GM19467 (cell line): ENCODE results near the gene SH3RF3.

Experiments
- ATAC-seq: cut with Tn5 transposase; IDR thresholded peaks from one replicate; pipeline ENCODE4 v1.9.1; 2021; ENCODE audit warnings: mild to moderate bottlenecking, moderate library complexity; ENCODE audit not compliant: unreplicated experiment

SH3RF3 gene

DNA sequence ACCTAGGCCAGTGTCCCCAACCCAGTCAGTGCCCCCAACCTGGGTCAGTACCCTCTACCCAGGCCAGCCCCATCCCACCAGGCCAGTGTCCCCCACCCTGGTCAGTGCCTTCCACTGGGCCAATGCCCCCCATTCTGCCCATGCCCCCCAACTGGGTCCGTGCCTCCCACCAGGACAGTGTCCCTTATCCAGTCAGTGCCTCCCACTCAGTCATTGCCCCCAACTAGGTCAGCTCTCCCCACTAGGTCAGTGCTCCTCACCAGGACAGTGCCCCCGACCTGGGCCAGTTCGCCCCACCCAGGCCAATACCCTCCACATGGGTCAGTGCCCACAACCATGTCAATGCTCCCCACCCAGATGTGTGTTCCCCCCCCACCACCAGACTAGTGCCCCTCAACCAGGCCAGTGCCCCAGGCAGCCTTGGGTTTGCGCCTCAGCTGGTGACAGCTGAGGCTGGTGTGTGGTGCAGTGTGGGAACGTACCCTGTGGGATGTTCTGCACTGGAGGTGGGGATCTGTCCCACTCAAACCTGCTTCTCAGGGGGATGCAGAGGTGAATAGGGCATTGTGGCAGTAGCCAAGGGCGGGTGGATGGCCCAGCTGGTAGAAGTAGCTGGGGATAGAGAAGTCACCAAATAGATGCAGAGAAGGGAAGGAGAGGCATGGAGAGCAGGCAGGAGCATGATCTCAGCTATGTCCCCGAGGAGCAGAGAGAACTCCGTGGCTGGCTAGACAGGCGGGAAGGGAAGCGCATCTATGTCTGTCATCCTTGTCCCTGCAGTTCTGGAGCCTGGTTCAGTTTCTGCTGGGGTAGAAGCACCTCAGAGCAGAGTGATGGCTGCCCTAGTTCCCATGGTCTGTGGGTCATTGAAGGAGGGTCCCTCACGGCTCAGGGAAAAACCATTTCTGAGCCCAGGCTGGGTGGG, 168.8 kb downstream of the SH3RF3 start:
- no peak for ATAC-seq

DNA sequence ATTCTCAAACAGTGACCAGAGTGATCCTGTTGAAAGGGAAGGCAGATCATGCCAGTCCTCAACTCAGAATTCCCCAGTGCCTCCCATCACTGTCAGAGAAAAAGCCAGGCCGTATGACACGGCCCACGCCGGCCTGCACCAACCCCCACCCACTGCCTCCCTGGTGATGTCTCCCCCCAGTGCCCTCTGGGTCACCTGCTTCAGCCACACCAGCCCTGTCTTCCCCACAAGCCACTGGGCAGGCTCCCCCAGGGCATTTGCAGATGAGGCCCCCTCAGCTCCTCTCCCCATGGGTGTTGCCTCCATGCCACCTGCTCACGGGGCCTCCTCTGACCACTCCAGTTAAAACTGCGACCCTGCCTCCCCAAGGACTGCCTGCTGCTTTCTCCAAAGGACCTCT, 169.8 kb downstream of the SH3RF3 start:
- no peak for ATAC-seq

DNA sequence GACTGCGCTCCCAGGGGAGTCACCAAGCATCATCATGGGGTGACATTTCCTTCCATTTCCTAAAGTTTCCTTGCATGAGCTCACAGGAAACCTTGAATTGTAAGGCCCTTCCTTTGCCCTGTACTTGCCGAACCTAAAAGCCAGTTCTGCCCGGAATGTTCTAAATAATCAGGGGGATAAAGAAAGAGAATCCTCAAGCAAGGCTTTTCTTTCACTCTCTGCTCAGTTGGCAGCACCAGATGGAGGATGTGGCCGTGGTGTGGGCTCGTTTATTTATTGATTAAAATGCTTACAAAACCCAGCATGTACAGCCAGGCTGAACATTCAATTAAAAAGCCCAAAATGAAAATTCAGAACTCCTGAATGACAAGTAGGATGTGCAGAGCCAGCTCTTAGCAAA, 170.5 kb downstream of the SH3RF3 start:
- no peak for ATAC-seq

DNA sequence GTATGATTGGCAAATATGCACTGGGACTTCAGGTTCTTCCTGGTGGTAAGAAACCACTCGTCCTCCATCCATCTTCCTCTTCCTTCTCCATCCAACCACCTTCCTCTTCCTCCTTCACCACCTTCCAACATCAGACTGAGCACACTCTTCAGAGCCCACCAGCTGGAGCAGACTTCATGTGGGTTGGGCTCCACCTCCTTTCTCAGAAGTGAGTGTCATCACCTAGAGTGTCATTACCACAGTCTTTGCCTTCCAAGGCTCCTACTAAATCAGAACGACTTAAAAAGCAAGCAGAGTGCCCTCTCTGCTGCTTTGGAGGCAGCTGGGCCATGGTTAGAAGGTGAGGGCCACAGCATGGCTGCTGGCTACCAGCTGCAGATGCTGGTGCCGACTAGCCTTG, 171.6 kb downstream of the SH3RF3 start:
- ATAC-seq: no peak

DNA sequence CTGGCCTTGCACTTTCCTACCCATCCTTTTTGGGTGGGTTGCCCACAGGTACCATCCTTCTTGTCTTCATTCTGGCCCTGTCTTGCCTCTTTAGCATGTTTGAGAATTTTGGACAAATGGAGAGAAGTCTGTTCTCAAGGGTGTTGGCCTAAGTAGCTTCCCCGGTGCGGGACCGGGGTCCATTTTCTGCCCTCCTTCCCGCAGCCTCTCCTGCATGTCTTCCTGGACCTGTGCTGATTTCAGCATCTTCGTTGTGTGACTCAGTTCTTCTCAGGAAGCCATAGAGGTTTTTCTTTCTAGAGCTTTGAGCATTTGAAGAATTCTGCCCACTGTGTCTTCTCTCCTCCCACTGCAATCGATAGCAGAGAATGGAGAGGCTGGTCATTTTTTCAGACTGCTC, 172.7 kb downstream of the SH3RF3 start:
- no peak for ATAC-seq

DNA sequence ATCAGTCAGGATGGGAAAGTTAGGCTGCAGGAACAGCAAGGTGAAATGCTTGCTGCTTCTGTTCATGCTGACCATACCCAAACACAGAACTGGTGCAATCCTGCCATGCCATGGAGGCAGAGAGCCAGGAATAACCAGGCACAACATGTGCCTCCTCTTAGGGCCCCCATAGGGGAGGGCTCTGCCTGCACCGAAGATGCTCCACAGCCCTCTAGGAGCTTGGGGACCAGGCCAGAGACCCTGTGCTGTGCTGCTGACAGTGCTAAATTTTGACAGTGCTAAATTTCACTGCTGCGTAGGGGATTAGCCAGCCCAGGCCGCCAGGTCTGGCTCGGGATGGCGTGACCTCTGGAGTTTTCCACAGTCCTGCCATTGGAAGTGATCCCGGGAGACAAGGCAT, 173.3 kb downstream of the SH3RF3 start:
- ATAC-seq: no peak

DNA sequence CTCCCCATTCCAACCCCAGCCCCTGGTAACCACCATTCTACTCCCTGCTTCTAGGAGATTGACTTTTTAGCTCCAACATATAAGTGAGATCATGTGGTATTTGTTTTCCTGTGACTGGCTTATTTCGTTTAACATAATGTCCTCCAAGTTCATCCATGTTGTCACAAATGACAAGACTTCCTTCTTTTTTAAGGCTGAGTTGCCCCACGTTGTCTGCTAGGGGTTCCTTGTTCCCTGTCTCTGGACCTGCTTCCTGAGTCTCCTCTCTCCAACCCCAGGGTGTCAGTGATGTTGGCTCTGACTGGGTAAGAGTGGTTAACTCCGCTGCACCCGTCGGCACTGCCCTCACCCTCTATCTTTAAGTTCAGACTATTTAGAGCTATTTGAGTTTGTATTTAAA, 175.2 kb downstream of the SH3RF3 start:
- no peak for ATAC-seq

DNA sequence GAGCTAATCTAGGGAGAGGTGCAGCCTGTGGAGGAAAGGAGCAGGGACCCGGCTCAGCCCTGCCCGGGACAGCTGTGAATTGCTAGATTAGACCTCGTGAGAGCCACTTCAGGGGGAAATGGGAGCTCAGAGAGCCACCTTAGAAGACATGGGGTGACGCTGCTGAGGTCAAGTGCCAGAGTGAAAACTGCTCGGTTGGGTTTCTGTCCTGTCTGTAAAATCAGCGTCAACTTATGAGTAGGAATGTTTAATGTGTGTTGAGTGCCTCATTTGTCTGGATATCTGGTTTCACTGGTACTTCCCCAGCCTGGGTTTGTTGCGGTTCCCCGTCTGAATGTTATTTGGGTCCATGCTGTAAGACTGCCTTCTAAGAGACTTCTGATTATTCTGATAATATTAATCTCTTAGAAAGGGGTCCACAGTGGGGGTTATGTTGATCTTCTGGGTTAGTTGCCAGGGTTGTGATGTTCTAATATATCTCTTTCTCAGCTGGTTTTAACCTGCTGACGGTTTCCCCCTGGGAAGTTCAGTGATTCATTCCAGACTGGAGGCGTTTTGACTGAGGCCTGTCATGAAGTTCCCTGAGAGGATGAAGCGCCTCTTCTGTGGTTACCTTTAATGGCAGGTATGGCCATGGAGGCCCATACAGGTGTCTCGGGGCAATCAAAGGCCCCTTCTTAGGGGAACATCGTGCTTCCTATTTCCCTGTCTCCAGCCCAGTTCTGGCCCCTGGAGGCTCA, 175.9 kb downstream of the SH3RF3 start:
- no peak for ATAC-seq

DNA sequence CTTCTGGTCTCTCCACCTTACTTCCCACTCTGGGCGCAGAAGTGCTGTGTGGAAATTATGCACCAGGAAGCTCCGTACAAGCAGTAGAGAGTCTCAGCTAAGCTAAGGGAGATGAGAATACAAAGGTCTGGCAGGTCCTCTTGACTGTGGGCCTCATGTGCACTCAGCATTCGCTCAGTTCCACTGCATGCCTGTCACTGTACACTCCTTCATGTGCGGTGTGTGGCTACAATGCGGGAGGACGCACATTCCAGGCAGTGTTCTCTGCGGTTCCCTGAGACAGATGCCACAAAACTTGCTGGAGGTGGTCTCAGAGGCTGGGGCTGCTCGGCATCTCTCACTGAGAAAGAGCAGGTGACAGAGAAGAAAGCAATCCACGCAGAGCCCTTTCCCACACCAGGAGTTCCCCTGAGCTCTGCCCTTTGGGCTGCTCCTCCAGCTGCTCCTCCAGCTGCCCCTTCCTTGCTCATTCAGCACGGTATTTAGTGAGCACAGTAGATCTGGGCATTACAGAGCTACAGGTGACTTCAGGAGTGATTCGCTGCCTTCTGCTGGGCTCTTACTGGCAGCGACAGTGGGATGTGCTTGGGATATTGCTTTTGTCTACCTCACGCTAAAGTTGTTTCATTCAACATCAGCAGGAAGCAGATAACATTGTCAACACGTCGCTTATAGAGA, 176.6 kb downstream of the SH3RF3 start:
- ATAC-seq: no peak

DNA sequence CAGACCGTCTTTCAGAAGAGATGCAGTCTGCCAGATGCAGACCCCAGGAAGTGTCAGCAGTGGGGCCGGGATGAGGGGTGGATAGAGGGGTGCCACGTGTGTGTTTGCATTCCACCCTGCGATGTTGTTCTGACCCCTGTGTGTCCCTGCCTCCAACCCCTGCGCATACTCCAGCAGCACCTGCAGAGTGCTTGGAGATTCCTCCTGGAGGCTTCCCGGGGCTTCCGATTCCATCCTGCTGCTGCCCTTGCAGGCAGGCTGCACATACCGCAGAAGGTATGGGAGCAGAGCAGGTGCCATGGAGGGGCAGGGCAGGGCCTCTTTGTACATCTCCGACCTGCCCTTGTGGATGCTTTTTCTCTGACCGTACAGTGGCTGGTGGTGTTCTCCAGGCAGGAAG, 177.2 kb downstream of the SH3RF3 start:
- no peak for ATAC-seq

DNA sequence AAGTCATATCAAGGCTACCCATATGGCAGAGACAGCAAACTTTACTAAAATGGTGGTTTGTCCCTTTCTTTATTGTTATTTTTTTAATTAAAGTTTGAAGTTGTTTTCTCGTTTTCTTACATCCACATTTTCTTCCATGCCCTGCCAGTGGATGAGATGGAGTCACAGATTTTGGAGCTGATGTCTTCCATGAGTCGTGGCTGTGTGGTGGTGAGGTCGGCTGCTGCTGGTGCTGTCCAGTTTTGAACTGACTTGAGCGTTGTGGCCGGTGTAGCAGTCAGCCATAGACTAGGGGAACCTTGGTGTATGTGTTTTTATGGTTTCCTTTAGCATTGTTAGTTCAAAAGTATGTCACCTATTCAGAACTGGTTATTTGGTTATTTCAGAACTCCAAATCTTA, 182.8 kb downstream of the SH3RF3 start:
- no peak for ATAC-seq

DNA sequence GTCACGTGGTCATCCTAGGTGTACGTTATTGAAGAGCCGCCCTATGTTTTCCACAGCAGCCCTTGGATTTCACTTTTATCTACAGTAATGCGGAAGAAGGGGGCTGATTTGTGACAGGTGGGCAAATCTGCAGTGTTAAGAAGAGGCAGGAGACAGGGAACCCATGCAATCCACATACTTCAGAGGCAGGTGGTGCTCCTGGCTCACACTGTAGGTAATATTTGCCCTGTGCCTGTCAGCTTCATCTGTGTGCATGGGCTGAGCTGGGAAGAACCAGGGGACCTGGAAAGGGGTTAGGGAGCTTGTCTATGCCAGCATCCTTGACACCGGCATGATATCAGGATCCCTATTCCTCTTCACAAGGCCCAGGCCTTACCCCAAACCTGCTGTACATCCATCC, 183.9 kb downstream of the SH3RF3 start:
- ATAC-seq: no peak

DNA sequence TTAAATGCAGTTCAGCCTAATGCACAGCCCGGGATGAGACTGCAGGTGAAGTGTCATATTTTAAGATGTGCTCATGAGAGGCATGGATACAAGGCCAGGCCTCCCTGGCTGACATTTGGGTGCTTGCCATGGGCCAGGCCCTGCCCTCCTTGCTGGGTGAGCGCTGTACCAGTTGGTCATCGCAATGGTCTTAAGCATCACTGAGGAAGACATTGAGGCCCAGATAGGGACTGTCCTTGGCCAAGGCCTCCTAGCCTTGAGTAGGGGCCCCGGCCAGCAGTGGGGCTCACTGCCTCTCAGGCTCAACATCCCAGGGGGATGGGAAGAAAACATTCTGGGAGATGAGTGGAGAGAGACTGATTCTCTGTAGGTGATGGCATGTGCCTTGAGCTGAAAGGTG, 184.3 kb downstream of the SH3RF3 start:
- ATAC-seq: no peak

DNA sequence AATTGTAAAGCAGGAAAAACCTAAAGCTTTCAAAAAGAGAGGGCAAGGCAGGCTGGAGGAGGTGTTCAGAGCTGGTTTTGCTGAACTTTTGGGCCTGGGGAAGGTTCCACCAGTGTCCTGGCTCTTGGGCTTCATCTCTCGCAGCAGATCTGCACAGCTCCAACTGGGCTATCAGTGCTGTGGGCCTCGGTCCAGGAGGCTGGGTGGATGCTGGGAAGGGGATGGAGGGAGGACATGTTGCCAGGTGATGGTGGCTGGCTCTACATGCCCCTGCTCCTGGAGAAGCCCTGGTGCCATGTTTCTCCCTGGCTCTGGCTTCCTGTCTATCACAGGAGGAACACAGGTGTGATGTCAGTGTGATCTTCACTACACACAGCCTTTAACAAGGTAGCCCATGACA, 187.1 kb downstream of the SH3RF3 start:
- no peak for ATAC-seq

DNA sequence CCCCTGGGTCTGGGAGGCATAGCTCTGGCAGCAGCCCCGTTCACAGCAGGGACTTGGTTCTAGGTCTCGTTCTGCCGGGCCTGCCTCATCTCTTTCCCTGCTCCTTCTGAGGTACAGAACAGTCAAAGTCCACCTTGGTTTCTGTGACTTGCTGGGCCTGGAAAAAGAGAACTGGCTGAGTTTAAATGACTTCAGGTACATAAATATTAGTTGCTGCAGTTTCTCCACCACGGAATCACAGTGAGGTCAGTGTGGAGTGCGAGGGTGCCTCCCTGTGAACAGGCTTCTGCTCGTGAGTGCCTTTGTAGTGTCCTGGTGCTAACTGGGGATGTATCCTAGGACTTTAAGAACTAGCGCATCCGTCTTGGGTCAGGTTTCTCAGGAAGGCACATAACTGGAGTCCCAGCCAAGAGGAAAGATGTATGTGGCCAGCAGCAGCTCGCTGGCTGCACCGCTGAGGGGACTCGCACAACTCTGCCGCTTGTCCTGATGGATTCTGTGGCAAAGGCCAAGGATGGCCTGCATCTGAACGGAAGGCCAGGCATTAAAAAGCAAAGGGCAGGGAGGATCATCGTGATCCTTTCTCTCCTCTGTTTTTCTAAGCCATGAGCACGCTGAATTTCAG, 188.6 kb downstream of the SH3RF3 start:
- no peak for ATAC-seq

DNA sequence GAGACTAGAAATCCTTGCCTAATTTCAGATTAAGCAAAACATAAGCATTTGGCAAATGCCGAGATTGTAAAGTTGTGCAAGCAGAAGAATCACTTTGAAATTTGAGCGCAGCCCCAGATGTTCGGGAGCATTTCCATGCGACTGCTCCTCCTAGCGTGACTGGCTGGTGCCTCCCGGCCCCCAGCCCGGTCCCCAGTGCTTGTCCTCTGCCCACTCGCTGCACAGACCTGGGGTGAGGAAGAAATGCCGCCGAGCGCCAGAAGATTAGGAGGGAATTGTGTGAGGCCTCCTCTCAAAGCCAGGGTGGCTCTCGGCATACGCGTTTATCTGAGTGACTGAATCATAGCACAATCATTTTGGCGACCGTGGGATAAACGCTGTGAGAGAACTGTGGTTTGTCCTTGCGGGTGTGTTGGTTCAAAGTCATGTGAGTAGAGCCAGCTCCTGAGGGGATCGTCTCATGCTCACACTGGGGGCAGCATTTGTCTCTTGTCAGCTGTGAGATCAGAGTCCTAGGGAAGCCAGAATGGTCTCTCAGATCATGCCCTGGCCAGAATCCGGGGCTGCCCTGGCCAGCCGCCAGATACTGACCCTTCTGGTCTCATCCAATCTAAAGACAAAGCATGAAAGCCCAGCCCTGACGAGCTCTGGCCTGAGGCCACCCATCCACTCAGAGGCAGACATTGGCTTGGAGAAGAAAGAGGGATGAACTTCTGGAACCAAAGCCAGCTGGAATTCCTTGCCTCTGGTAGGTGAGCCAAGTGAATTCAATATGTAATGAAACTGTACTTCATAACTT, 189.3 kb downstream of the SH3RF3 start:
- no peak for ATAC-seq

DNA sequence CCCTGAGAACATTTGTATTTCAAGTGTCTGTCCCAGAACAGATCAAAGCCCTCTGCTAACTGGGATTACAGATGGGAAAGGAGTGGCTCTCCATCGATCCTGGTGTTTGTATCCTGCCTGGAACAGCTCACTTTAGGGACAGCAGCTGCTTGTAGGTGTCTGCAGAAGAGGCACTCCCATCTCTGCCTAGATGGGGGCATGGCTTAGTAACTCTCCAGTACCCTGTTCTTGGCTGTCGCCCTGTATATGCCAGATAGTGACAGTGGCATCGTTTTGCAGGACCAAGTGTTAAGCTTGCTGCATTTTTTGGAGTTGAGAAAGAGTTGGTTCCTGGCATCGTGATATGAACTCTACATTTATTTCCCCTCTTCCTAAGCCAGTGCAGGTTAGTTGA, 189.9 kb downstream of the SH3RF3 start:
- no peak for ATAC-seq

DNA sequence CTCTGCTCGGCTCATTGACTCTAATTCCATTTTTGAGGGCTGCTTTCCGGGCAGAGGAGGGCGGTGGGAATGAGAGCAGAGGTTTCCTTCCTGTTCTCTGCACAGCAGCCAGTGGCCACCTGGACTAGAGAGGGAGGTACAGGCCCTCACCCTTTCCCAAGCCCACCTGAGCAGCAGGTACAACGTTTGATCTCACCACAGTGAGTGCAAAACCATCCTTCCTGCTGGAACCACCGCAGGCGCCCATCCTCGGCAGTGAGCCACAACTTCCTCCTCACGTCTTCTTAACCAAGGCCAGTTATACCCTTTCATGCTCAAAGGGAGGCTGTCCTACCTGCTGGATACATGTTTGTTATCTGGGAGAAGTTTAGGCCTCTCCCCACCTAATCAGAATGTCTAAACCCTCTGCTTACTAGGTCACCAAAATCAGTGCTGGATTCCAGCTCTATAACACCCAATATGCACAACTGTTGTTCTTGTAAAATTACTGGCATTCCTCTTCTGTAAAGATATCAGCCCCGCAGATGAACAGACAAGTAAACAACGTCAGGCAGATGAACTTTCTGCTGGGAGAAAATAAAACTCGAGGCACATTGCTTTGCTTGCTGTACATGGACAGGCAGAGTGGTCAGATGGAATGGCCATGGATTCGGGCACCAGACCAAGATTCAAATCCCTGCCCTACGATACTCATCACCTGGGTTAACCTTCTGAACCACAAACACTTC, 191.4 kb downstream of the SH3RF3 start:
- ATAC-seq: no peak

DNA sequence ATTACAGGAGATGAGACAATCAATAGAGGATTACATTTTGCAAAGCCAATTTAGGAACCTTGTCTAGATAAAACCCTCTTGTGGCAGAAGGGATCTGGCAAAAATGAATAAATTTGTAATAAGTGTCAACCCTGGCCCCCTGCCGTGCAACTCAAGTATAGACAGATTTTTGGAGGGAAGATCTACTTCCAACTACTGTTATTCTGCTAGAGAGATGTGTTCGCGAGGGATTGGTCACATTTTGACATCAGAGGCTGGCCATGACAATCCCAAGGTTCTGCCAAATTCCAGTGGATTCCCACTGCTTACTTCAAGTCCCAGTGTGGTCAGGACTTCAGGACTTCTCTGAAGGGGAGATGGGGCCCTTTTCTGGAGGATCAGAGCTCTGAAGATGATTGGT, 192.6 kb downstream of the SH3RF3 start:
- no peak for ATAC-seq

DNA sequence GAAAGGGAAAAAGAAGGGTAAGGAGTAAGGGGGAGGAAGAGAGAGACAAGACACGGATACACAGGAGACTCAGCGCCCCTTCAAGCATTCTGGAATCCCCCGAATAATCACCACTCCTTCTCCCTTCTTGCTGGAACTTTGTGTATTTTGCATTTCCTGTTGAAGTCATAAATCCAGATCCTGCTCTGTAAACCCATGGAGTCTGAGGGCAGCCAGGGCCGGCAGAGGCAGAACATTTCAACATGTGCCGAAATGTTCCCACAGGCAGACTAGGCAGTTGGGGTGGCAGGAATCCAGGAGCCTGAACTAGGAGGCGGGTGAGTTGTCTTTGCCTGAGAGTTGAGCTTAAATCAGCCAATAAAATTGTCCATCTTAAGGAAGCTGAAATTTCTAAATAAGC, 193.1 kb downstream of the SH3RF3 start:
- no peak for ATAC-seq
